GM18498 (cell line): Measurements from ENCODE around the gene NUP62CL.
"Not testable (repeated sequence)": the region's sequence is repeated elsewhere in the genome, so short reads cannot be mapped to it uniquely, and the experiment has no call there.

ENCODE experiments used
- ATAC-seq: cut with Tn5 transposase; IDR thresholded peaks from one replicate; pipeline ENCODE4 v1.9.1; 2021; ENCODE audit warnings: mild to moderate bottlenecking, moderate library complexity; ENCODE audit not compliant: unreplicated experiment

NUP62CL gene, protein sequence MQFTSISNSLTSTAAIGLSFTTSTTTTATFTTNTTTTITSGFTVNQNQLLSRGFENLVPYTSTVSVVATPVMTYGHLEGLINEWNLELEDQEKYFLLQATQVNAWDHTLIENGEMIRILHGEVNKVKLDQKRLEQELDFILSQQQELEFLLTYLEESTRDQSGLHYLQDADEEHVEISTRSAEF

DNA sequence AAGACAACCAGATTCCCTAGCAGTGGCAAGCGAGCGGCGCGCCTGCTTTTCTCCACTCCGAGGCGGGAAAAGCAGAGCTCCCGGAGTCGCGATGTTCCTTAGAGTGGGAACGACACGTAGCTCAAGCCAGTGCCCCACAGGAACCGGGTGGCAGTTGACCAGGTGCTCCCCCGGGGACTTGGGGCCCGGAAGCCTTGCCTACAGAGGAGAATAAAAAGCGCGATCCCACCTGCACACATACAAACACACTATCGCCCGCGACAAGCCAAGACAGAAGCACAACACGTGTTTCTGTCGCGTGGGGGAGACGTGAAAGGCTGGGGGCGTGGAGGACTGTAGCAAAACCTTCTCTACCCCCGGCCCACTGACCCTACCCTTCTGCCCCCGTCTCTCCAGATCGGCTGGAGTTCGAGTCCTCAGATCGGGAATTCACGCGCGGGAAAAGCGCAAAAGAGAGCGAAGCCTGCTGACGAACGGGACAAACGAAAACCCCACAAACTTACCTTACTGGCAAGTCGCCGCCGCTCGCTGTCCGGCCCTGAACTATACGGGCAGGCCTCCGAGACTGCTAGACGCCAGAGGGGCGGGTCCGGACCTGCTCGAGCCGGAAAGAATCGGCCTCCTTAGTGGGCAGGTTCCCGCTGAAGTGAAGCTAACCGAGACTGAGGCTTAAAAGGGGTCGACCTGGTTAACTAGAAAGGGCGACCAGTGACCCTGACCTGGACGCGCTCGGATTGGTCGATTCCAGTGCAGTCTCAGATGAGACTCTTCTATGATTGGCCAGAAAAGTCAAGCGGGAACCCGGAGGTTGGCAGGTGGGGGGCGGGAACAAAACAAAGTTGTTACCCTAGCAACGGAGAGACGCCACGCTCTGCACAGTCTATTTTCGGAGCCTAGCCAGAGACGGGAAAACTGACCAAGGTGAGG is at the start of gene NUP62CL, which contains the start of gene DNAAF6:
Gene NUP62CL, minus strand, starts transcription at position 664 of the 927 bp plus-strand sequence. CDS start 31,287 bp downstream, outside the sequence.
Gene DNAAF6, plus strand, starts transcription at position 842 of the 927 bp plus-strand sequence. CDS start 6,265 bp downstream, outside the sequence.
- peak; percentile 96 for ATAC-seq

DNA sequence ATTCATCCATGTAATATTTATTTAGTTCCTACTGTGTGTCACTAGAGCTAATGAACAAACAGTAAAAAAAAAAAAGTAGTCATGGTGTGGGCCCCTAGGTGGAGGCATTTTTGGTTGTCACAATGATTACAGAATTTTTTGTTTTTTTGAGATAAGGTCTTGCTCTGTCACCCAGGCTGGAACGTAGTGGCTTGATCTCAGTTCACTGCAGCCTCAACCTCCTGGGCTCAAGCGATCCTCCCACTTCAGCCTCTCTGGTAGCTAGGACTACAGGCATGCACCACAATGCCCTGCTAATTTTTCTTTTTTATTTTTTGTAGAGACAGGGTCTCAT is 22.2 kb upstream of the NUP62CL start:
- ATAC-seq = no peak

GRCh38 chrX:107227780-107228485 is 21.7 kb upstream of the NUP62CL start:
- ATAC-seq = no peak

DNA sequence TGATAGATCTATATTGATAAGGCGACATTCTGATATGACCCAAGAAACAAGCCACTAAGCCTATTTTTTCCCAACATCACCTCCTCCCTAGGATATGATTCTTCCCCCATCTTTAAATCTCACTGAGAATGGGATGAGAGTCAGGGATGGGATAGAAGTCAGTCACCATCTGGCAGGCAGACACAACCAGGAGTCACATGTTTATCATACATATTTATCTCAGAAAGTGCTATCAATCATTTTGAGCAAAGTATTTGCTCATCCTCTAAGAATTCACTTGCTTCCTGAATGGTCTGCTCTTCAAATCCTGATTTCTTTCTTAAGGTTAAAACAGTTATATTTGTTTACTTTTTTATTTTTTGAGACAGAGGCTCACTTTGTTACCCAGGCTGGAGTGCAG is 20.5 kb upstream of the NUP62CL start:
- ATAC-seq = no peak

DNA sequence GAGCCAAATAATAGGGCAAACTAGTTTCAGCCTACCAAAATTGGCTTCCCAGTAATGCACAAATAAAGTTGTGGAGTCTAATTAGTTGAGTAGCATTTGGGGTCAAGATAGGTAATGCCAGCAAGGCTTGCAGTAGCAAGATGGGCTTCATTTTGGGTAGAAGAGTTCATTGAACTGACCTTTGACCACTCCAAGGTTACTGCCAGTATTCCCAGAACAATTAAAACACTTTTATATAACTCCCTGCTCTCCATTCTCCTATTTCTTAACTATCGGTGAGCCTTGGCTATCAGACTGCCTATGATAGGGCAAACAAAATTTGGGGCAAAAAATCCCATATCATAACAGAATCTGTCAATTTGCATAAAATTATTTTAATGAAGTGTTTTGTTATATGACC is 7.2 kb upstream of the NUP62CL start:
- no peak for ATAC-seq

DNA sequence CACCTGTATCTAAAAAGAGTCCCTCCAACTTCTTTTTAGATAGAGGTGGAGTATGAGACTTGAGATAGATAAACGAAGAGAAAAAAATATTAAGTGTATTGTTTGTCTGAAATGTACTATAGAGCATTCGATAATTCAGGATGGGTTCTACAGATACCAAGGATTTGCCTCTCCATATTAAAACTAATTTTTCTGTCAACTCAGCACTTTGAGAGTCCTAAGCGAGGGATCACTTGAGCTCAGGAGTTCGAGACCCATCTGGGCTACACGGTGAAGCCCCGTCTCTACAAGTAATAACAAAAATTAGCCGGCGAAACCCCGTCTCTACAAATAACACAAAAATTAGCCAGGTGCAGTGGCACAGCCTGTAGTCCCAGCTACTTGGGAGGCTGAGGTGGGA is 1.7 kb upstream of the NUP62CL start:
- no peak for ATAC-seq

GRCh38 chrX:107207089-107207488 is 856 bp upstream of the NUP62CL start:
- no peak for ATAC-seq

GRCh38 chrX:107206697-107207065 is 448 bp upstream of the NUP62CL start:
- ATAC-seq = no peak

GRCh38 chrX:107204068-107204605 is 2.1 kb downstream of the NUP62CL start:
- no peak for ATAC-seq

GRCh38 chrX:107199491-107199890 is 6.7 kb downstream of the NUP62CL start:
- no peak for ATAC-seq

DNA sequence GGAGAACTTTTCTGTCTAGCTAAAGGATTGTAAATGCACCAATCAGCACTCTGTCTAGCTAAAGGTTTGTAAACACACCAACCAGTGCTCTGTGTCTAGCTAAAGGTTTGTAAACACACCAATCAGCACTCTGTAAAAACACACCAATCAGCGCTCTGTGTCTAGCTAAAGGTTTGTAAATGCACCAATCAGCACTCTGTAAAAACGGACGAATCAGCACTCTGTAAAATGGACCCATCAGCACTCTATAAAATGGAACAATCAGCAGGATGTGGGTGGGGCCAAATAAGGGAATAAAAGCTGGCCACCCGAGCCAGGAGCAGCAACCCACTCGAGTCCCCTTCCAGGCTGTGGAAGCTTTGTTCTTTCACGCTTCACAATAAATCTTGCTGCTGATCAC is 8.2 kb downstream of the NUP62CL start:
- not testable (repeated sequence) for ATAC-seq

GRCh38 chrX:107197319-107197718 is 8.9 kb downstream of the NUP62CL start:
- no peak for ATAC-seq

- ATAC-seq = no peak
These were observed 34.7 kb downstream of the NUP62CL start for GRCh38 chrX:107171369-107172102.

- ATAC-seq = no peak
These were observed 37.5 kb downstream of the NUP62CL start for GRCh38 chrX:107168712-107169111.

DNA sequence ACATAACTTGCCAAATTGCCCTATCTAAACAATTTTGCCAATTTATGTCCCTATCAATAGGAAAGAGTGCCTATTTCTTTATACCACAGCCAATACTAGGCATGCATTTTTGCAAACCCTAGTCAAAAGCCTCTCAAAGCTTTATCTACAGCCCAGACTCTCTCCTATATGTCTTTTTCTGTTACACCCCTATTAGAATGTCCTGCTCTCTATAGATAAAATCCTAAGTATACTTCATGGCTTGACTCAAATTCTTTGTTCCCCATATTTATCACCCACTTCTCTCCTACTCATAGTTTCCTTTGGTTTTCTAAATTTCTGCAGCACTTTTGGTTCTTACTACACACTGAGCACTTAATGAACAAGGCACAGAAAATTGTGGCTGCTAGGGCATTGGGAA is 38.0 kb downstream of the NUP62CL start:
- ATAC-seq = no peak

DNA sequence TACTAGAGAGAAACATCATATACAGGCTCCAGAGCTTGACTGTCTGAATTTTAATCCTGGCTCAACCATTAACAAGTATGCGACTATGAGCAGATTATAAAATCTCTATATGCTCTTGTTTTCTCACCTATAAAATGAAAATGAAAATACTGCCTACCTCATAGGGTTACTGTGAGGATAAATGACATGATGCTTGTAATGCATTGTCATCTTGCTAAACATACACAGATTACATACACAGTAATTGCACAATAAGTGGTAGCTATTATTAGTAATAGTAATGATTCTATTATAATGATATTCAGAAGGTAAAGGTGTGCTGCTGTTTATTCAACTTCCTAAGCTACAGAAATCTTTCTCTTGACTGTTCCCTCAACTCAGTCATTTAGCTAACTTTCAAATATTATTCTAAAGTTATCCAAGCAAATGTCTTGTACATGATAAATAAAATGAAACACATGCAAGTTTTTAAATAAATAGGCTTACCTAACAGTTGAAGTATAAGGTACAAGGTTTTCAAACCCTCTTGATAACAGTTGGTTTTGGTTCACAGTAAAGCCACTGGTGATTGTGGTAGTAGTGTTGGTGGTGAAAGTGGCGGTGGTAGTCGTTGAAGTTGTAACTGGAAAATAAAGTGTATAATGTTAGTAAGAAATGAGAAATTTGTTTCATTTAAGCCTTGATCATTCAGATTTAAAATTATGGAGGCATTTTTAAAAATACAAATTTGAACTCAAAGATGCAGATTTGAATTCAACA is 38.9 kb downstream of the NUP62CL start:
- ATAC-seq = no peak

DNA sequence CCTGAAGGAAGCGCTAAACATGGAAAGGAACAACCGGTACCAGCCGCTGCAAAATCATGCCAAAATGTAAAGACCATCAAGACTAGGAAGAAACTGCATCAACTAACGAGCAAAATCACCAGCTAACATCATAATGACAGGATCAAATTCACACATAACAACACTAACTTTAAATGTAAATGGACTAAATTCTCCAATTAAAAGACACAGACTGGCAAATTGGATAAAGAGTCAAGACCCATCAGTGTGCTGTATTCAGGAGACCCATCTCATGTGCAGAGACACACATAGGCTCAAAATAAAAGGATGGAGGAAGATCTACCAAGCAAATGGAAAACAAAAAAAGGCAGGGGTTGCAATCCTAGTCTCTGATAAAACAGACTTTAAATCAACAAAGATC is 48.6 kb downstream of the NUP62CL start:
- ATAC-seq = not testable (repeated sequence)

DNA sequence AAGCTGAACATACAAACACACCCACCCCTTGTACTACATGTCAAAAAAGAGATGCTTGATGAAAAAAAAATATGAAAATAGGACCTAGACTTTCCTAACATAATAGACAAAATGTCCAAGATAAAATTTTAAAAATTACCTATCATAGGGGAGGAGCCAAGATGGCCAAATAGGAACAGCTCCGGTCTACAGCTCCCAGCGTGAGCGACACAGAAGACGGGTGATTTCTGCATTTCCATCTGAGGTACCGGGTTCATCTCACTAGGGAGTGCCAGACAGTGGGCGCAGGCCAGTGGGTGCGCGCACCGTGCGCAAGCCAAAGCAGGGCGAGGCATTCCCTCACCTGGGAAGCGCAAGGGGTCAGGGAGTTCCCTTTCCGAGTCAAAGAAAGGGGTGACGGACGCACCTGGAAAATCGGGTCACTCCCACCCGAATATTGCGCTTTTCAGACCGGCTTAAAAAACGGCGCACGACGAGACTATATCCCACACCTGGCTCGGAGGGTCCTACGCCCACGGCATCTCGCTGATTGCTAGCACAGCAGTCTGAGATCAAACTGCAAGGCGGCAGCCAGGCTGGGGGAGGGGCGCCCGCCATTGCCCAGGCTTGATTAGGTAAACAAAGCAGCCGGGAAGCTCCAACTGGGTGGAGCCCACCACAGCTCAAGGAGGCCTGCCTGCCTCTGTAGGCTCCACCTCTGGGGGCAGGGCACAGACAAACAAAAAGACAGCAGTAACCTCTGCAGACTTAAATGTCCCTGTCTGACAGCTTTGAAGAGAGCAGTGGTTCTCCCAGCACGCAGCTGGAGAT is 50.4 kb downstream of the NUP62CL start:
- not testable (repeated sequence) for ATAC-seq
